Stomach (tissue), 4 donors: ENCODE data around the gene UGGT2.
A peak's percentile ranks its signal among the peaks of the same experiment; 100 is the strongest.

Experiments
- CTCF ChIP-seq, 7 experiments: fragments of 450-650 bp in 4 of 7; fragments of 200-600 bp in 3 of 7; sonication (generic) in 3 of 7; IDR thresholded peaks; one replicate each; pipeline ENCODE4 v1.5.1; 2016 to 2019; ENCODE audit warnings: antibody characterized with exemption in 7 of 7, control low read depth in 2 of 7, mild to moderate bottlenecking in 1 of 7
- EP300 ChIP-seq: sonication (generic); formaldehyde crosslinking; IDR thresholded peaks from one replicate; pipeline ENCODE4 v1.6.1; 2017; ENCODE audit warnings: antibody characterized with exemption
- POLR2A ChIP-seq, 4 donors: fragments of 450-650 bp; IDR thresholded peaks; one replicate each; pipeline ENCODE4 v1.6.1; 2016; ENCODE audit warnings: antibody characterized with exemption in 4 of 4, control low read depth in 2 of 4, mild to moderate bottlenecking in 1 of 4, moderate library complexity in 1 of 4
- POLR2AphosphoS5 ChIP-seq, 3 donors: sonication (generic); formaldehyde crosslinking; IDR thresholded peaks; one replicate each; pipeline ENCODE4 v1.6.1; 2016; ENCODE audit warnings: antibody characterized with exemption in 3 of 3

DNA sequence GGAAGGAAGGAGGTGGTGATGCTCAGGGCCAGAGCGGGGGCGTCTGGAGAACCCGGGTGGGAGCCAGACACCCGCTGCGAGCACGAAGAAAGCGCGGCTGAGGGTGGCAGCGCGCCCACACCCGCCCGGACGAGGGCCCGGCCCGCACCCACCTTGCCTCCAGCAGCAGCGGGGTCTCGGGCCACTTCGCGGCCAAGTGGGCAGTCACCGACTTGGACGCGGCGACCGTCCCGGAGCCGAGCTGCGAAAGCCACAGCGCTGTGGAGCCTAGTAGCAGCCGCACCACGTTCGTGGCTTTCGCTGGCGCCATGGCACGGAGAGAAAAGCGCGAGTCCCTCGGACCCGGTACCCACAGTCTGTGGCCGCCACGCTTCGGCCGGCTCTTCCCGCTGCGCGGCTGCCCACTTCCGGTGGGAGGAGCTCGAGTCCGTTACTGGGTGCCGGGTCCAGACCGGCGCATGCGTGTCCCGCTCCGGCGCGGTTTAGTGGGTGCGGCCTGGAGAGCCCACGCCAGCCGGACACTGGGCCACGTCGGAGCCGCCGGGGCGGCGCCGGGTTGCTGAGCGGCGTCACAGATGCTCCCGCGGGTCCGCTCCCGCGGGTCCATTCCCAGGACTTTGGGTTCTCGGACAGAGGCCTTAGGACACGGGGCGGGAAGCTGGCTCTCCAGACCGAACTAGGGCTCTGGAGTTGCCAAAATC lies at the start of gene UGGT2:
- TF ChIP-seq POLR2AphosphoS5 (IDR thresholded peaks at IDR 0.05) (peak; percentile 68 to 96 (median 93)), POLR2A (IDR thresholded peaks at IDR 0.05) (peak in 2 of 4 donors; percentile 57 to 60), CTCF (IDR thresholded peaks at IDR 0.05) (no peak), EP300 (peak; percentile 40)
